ES-I3 (cell line): ENCODE measurements around the gene EED.
"Not testable (repeated sequence)": the region's sequence is repeated elsewhere in the genome, so short reads cannot be mapped to it uniquely, and the experiment has no call there.

Experiments used
- H3K36me3 ChIP-seq: 2 replicates; pipeline ENCODE4 v1.6.1; 2013; ENCODE audit warnings: mild to moderate bottlenecking, low read length, control low read depth, moderate library complexity; ENCODE audit not compliant: insufficient read depth
- H3K4me1 ChIP-seq: 2 replicates; pipeline ENCODE4 v1.6.1; 2013; ENCODE audit warnings: mild to moderate bottlenecking, control low read depth, low read length; ENCODE audit not compliant: insufficient read depth
- H3K9ac ChIP-seq: 2 replicates; pipeline ENCODE4 v1.6.1; 2013; ENCODE audit warnings: low read depth, mild to moderate bottlenecking, low read length, moderate library complexity
- H3K9me3 ChIP-seq: 2 replicates; pipeline ENCODE4 v1.6.1; 2013; ENCODE audit warnings: mild to moderate bottlenecking, low read length, moderate library complexity; ENCODE audit not compliant: control insufficient read depth, insufficient read depth

The EED gene

GRCh38 chr11:86209806-86210657 is 34.5 kb upstream of the EED start:
- no peaks in the 10 kb centered on the region for H3K4me1 ChIP-seq
- no peak overlapping the region for H3K9ac ChIP-seq
- no peaks in the 10 kb centered on the region for H3K9me3 ChIP-seq

GRCh38 chr11:86210898-86211297 is 33.7 kb upstream of the EED start:
- no peaks in the 10 kb centered on the region for H3K4me1 ChIP-seq
- no peaks in the 10 kb centered on the region for H3K9me3 ChIP-seq
- no peaks in the 10 kb centered on the region for H3K36me3 ChIP-seq
- no peak overlapping the region for H3K9ac ChIP-seq

More at GRCh38 chr11:86209806-86210657, 34.5 kb upstream of the EED start:
- H3K36me3 ChIP-seq: no peaks in the 10 kb centered on the region

DNA sequence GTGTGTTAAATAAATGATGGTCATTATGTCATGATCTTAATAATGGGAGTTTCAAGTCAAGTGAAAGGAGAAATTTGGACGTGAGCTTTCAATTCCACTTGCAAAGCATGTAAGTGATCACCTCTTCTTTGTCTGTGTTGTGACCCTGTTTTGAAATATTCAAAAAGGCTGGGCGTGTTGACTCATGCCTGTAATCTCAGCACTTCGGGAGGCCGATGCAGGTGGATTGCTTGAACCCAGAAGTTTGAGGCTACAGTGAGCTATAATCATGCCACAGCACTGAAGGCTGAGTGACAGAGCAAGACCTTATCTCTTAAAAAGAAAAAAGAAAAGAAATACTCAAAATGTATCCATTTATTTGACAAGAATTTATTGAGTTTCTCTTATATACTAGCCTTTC is 32.9 kb upstream of the EED start:
- Histone ChIP-seq H3K9me3 (no peaks in the 10 kb centered on the region), H3K4me1 (no peaks in the 10 kb centered on the region), H3K36me3 (no peaks in the 10 kb centered on the region), H3K9ac (no peak overlapping the region)

GRCh38 chr11:86212019-86212611 is 32.4 kb upstream of the EED start:
- no peaks in the 10 kb centered on the region for H3K4me1 ChIP-seq
- no peaks in the 10 kb centered on the region for H3K9me3 ChIP-seq
- H3K9ac ChIP-seq: no peak overlapping the region
- no peaks in the 10 kb centered on the region for H3K36me3 ChIP-seq

DNA sequence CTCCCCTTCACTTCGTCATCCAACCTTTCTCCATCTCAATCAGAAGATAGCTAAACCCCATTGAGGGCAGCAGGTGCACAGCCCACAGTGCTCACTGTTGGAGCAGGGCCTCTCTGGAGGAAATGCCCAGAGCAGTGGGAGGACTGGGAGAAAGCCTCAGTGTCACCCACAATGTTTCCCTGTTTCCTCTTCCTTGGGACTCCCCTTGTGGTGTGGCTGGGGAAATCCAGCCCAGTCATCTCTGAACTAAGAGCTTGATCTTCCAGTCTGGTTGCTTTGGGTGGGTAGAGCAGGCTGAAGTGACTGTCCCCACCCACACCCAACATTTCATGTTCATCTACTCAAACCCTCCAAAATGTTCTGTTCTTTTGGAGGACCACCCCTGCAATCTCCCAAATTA is 29.8 kb upstream of the EED start:
- no peaks in the 10 kb centered on the region for H3K36me3 ChIP-seq
- H3K4me1 ChIP-seq: no peaks in the 10 kb centered on the region
- no peaks in the 10 kb centered on the region for H3K9me3 ChIP-seq
- H3K9ac ChIP-seq: no peak overlapping the region

DNA sequence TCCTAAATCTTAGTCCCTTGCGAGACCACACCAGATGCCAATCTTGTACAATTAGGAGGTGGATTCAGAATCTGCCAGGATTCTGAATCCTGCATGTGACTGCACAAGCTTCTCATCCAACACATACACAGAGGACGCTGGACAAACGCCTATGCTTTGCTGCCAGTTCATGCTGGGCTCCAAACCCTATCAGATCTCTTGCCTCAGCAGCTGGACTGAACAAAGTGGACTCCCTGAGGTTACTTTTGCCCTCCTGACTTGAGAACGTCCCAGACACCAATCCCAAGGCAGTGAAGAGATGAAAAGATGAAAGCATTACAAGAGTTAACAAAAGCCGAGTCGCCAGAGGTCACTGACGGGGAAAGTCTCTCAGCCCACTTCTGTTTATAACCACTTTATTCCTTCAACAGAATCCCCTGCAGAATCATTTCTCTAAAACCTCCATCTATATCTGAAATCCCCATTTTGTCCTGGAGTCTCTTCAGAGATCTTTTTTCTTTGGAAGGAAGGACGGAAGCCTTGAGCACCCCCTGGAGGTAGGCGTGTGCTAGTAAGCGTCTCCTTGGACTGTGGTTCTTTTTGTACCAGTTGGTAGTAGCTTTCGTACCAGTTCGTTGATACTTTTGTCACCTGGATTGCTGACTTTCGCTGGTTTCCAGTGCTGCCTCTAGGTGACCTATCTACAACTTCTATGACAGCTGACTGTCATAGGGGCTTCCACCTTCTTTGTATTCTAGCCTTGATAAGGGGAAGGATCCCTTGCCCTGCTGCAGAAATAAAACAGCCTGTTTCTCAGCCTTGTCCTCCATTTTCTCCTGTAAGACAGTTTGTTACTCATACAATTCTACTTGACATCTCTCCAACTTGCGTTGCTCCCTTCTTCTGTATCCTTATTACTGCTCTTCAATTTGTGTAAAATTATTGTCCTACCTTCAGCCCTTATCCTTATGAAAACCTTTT is 26.1 kb upstream of the EED start:
- no peaks in the 10 kb centered on the region for H3K4me1 ChIP-seq
- no peak overlapping the region for H3K9ac ChIP-seq
- no peaks in the 10 kb centered on the region for H3K9me3 ChIP-seq

DNA sequence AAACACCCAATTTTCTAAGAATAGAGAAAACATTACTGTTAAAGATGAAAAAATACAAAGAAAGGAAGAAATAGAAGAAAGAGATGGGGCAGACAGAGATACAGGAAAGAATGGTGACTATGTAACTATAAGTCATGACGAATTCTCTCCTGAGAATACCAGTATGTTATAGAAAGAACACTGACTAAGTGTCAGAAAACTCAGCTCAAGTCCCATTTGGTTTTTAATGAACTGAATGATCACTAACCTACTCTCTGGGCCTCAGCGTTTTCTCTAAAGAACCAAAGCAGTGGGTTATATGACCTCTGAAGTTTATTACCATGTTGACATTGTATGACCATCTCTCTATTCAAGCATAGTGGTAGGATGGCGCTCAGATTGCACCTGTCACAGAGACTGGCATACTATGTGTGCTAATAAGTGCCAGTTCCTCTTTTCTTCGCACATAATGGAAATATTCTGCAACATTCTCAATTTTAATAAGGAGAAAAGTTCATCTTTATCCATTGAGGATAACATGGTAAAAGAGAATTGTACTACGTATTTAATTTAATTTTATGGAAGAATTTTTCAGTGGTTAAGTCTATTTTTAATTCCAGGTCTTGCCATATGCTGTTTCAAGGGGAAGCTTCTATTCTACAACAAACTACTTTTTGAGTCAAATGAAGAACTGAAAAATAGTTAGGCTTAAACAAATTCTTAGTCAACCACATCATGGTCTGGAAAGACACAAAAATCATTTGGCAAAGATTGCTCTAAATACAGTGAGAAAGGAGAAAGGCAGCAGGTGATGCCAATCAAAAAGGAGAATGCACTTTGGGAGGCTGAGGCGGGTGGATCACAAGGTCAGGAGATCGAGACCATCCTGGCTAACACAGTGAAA is 25.0 kb upstream of the EED start:
- no peaks in the 10 kb centered on the region for H3K4me1 ChIP-seq

More for the DNA sequence above, 26.1 kb upstream of the EED start:
- no peaks in the 10 kb centered on the region for H3K36me3 ChIP-seq

GRCh38 chr11:86220653-86221052 is 23.9 kb upstream of the EED start:
- Histone ChIP-seq H3K36me3 (no peaks in the 10 kb centered on the region), H3K9ac (no peak overlapping the region), H3K9me3 (peaks cover 2% of the 10 kb centered on the region; the same call in 1 of the 2 replicates), H3K4me1 (no peaks in the 10 kb centered on the region)

More for the DNA sequence above, 25.0 kb upstream of the EED start:
- no peak overlapping the region for H3K9ac ChIP-seq
- H3K9me3 ChIP-seq: no peaks in the 10 kb centered on the region
- no peaks in the 10 kb centered on the region for H3K36me3 ChIP-seq

DNA sequence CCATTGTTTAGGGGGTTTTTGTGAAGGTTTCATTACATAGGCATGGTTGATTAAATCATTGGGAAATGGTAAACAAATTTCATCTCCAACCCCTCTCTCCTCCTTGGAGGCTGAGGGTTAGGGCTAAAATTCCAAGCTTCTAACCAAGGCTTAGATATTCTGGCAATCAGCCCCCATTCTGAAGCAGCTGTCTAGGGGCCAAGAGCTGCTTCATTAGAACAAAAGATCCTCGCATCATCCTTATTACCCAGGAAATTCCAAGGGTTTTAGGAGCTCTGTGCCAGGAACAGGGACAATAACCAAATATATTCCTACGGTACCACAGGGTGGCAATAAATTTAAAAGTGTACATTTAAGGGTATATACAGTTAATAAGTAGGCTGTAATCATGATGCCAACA is 22.5 kb upstream of the EED start:
- no peak overlapping the region for H3K9ac ChIP-seq

GRCh38 chr11:86224575-86224974 is 20.0 kb upstream of the EED start:
- H3K36me3 ChIP-seq, H3K9ac ChIP-seq, H3K9me3 ChIP-seq, H3K4me1 ChIP-seq: not testable (repeated sequence)

More for the DNA sequence above, 22.5 kb upstream of the EED start:
- no peaks in the 10 kb centered on the region for H3K36me3 ChIP-seq
- peaks cover 2% of the 10 kb centered on the region; the same call in 1 of the 2 replicates for H3K9me3 ChIP-seq
- no peaks in the 10 kb centered on the region for H3K4me1 ChIP-seq

- not testable (repeated sequence) for H3K4me1 ChIP-seq, H3K9me3 ChIP-seq, H3K9ac ChIP-seq, H3K36me3 ChIP-seq
Observed at GRCh38 chr11:86225344-86225743, 19.2 kb upstream of the EED start.

- peaks cover 7% of the 10 kb centered on the region for H3K4me1 ChIP-seq
Observed at GRCh38 chr11:86228269-86229038, 16.1 kb upstream of the EED start.

DNA sequence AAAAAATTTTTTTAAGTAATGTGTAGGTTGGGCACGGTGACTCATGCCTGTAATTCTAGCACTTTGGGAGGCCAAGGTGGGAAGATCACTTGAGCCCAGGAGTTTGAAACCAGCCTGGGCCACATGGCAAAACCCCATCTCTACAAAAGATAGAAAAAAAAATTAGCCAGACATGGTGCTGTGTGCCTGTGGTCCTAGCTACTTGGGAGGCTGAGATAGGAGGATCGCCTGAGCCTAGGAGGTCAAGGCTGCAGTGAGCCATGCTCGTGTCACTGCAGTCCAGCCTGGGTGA is 15.6 kb upstream of the EED start:
- H3K9ac ChIP-seq, H3K36me3 ChIP-seq, H3K9me3 ChIP-seq, H3K4me1 ChIP-seq: not testable (repeated sequence)

More at GRCh38 chr11:86228269-86229038, 16.1 kb upstream of the EED start:
- Histone ChIP-seq H3K9ac (no peak overlapping the region), H3K9me3 (peaks cover 2% of the 10 kb centered on the region; the same call in 1 of the 2 replicates), H3K36me3 (no peaks in the 10 kb centered on the region)
